Upper lobe of right lung (tissue), 1 donor: Measurements from ENCODE around the gene DENND2C. TPM values are rescaled to one million over a fixed set of nuclear protein-coding genes. Genes with fewer than 3 reads are reported as not detected.

Experiments used
- ATAC-seq: fragments of 200-7000 bp; cut with Tn5 transposase; one replicate; pipeline ENCODE4 v1.9.1; 2020; ENCODE audit warnings: mild to moderate bottlenecking, moderate library complexity
- DNase-seq: peaks from one replicate; pipeline ENCODE4 v3.0.0-alpha.2; 2020
- H3K27ac ChIP-seq: fragments of 200-600 bp; one replicate; pipeline ENCODE4 v1.8.0; 2022
- H3K27me3 ChIP-seq: fragments of 200-600 bp; one replicate; pipeline ENCODE4 v1.8.0; 2022; ENCODE audit warnings: mild to moderate bottlenecking
- H3K36me3 ChIP-seq: fragments of 200-600 bp; one replicate; pipeline ENCODE4 v1.8.0; 2022
- H3K4me1 ChIP-seq: fragments of 200-600 bp; one replicate; pipeline ENCODE4 v1.8.0; 2022
- H3K4me3 ChIP-seq: fragments of 200-600 bp; one replicate; pipeline ENCODE4 v1.8.0; 2022; ENCODE audit warnings: mild to moderate bottlenecking
- H3K9me3 ChIP-seq: fragments of 200-600 bp; one replicate; pipeline ENCODE4 v1.8.0; 2022
- intact Hi-C: fragments of 100-400 bp; cut with DNase I; formaldehyde crosslinking; loops from one replicate; pipeline ENCODE4 v1.11.0; 2022
- total RNA-seq: library from RNA; stranded (reverse); fragmentation: NEBNext Ultra II Directional; extraction: Animal tissue kit (Norgen Biotek cat#: 25700); gene quantifications from one replicate; pipeline ENCODE4 v1.2.1, GENCODE V29; 2021
- TF ChIP-seq, protein P1 (sequence below): fragments of 200-600 bp; IDR thresholded peaks from one replicate; pipeline ENCODE4 v1.8.0; 2022; ENCODE audit warnings: antibody characterized with exemption
- donor health status: DM: no; HTN: yes; CAD: no; lungs with severe emphysema.

The DENND2C gene
- total RNA-seq, 1 donor from 2014 or later = 2.3 TPM

DNA sequence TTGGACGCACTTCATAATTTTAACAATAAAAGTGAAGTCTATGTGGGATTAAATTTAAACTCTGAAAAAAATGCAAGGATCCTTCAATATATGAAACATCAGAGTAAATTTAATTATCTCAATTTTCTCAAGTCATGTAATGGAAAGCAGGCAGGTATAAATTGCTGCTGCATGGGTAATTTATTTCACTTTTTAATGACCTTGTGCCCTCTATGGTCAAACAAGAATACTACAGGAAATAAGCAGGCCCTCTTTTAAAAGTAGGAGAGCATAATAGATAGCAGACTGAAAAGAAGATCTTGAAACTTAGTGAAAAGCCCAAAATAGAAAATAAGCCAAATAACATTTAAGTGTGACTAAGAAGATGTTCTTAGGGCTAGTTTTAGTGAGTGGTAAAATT is 111.3 kb downstream of the DENND2C start:
- Histone ChIP-seq H3K4me1 (no peaks in the 10 kb centered on the region), H3K36me3 (no peaks in the 10 kb centered on the region), H3K4me3 (no peak overlapping the region), H3K27me3 (no peaks in the 10 kb centered on the region), H3K27ac (no peak overlapping the region), H3K9me3 (no peaks in the 10 kb centered on the region)
- ATAC-seq (peak; percentile 55), DNase-seq (no peak)
- TF ChIP-seq, protein P1, sequence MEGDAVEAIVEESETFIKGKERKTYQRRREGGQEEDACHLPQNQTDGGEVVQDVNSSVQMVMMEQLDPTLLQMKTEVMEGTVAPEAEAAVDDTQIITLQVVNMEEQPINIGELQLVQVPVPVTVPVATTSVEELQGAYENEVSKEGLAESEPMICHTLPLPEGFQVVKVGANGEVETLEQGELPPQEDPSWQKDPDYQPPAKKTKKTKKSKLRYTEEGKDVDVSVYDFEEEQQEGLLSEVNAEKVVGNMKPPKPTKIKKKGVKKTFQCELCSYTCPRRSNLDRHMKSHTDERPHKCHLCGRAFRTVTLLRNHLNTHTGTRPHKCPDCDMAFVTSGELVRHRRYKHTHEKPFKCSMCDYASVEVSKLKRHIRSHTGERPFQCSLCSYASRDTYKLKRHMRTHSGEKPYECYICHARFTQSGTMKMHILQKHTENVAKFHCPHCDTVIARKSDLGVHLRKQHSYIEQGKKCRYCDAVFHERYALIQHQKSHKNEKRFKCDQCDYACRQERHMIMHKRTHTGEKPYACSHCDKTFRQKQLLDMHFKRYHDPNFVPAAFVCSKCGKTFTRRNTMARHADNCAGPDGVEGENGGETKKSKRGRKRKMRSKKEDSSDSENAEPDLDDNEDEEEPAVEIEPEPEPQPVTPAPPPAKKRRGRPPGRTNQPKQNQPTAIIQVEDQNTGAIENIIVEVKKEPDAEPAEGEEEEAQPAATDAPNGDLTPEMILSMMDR = peak; percentile 47
- intact Hi-C loops = no loop called here

DNA sequence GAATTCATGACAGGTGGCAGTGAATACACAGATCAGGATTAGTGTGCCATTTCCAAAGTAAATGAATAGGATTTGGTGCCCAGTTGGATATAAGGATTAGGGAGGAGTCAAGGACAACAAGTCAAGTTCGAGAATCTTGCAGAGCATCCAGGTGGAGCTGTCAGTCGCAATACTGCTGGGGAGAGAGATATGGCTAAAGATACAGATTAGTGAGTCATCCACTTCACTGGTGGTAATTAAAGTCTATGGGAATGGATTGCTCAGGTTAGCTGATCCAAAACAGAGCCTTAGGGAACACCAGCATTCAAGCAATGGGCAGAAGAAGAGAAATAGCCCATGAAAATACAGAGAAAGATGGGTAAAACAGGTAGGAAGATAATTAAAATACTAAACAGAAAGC is 115.3 kb downstream of the DENND2C start:
- TF ChIP-seq, protein P1 = no peak
- Histone ChIP-seq H3K27ac (no peak overlapping the region), H3K4me3 (no peak overlapping the region), H3K9me3 (no peaks in the 10 kb centered on the region), H3K27me3 (no peaks in the 10 kb centered on the region), H3K4me1 (no peaks in the 10 kb centered on the region), H3K36me3 (no peaks in the 10 kb centered on the region)
- DNase-seq (no peak), ATAC-seq (no peak)
- intact Hi-C loops = no loop called here

DNA sequence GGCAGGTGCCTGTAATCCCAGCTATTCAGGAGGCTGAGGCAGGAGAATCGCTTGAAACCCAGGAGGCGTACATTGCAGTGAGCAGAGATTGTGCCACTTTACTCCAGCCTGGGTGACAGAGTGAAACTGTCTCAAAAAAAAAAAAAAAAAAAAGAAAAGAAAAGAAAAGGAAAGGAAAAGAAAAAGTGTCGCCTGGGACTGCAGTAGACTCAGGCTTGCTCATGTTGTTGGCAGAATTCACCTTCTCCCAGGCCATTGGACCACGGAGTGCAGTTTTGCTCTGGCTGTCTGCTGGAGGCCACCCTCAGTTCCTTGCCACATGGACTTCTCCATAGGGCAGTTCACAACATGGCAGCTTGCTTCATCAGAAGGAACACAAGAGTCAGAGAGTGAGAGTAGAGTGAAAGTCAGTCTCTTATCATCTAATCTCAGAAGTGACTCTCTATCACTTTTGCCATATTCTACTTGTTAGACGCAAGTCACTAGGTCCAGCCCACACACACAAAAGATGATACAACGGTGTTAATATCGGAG is 117.7 kb downstream of the DENND2C start:
- Histone ChIP-seq H3K4me3 (no peak overlapping the region), H3K27ac (no peak overlapping the region), H3K9me3 (no peaks in the 10 kb centered on the region), H3K36me3 (no peaks in the 10 kb centered on the region), H3K4me1 (no peaks in the 10 kb centered on the region), H3K27me3 (no peaks in the 10 kb centered on the region)
- no peak for DNase-seq
- ATAC-seq = no peak
- TF ChIP-seq, protein P1 = no peak
- intact Hi-C loops = no loop called here

DNA sequence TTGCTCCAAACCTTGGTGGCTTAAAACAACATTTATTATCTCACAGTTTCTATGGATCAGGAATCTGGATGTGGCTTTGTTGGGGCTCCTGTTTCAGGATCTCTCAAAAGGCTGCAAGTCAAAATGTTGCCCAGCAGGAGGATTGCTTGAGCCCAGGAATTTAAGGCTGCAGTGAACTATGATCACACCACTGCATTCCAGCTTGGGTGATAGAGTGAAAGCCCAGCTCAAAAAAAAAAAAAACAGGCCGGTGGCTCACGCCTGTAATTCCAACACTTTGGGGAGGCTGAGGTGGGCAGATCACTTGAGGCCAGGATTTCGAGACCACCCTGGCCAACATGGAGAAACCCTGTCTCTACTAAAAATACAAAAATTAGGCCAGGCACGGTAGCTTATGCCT is 118.4 kb downstream of the DENND2C start:
- intact Hi-C loops = no loop called here
- H3K9me3 ChIP-seq = no peaks in the 10 kb centered on the region
- ATAC-seq = no peak
- no peak for DNase-seq
- H3K36me3 ChIP-seq = no peaks in the 10 kb centered on the region
- no peak overlapping the region for H3K27ac ChIP-seq
- H3K4me3 ChIP-seq = no peak overlapping the region
- TF ChIP-seq, protein P1 = no peak
- H3K27me3 ChIP-seq = no peaks in the 10 kb centered on the region
- no peaks in the 10 kb centered on the region for H3K4me1 ChIP-seq

DNA sequence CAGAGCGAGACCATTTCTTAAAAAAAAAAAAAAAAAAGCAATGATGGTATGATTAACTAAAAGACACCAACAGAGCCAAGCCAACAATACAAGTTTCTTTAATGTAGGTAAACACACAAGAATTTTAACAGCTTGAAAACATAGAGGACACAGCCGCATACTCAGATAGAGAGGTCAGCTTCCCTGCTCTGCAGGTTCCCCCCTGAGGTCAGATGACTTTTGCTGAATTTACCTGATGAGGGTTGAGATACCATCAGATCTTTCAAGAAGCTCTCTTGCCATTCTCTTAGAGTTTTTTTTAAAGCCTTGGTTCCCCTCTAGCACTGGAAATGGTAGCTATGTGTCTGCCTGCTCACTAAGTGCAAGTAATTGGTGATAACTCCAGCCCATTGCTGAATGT is 119.5 kb downstream of the DENND2C start:
- ATAC-seq = no peak
- Histone ChIP-seq H3K36me3 (no peaks in the 10 kb centered on the region), H3K9me3 (no peaks in the 10 kb centered on the region), H3K4me1 (no peaks in the 10 kb centered on the region), H3K4me3 (no peak overlapping the region), H3K27me3 (no peaks in the 10 kb centered on the region), H3K27ac (no peak overlapping the region)
- intact Hi-C loops = no loop called here
- no peak for DNase-seq
- TF ChIP-seq, protein P1 = no peak

DNA sequence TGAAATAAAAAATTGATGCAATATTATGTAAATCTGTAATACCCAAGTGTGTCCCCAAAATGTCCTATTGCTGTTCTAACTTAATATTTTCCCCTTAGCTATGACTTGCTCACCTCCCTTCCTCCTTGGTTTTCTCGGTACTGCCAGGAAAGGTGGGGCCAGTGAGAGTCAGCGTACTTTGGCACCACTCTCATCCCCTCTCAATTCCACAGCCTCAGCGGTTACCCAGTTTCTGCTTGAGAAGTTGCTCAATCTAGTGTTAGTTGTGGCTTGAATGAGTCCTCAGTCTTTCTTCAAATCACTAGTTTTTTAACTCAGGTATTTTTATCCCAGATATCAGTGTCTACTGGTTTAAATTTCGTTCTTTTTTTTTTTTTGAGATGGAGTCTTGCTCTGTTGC is 120.7 kb downstream of the DENND2C start:
- peak; percentile 91 for ATAC-seq
- H3K4me3 ChIP-seq = no peak overlapping the region
- TF ChIP-seq, protein P1 = no peak
- H3K27ac ChIP-seq = no peak overlapping the region
- no peak for DNase-seq
- no peaks in the 10 kb centered on the region for H3K36me3 ChIP-seq
- intact Hi-C loops = no loop called here
- no peaks in the 10 kb centered on the region for H3K9me3 ChIP-seq
- H3K4me1 ChIP-seq = no peaks in the 10 kb centered on the region
- no peaks in the 10 kb centered on the region for H3K27me3 ChIP-seq
